ENCODE data around the gene IAH1. TPM values are rescaled to one million over a fixed set of nuclear protein-coding genes. Genes with fewer than 3 reads are reported as not detected.

IAH1 gene
- total and polyA plus RNA-seq, 2 donors from 2014 or later: 52.7 to 97.0 TPM

DNA sequence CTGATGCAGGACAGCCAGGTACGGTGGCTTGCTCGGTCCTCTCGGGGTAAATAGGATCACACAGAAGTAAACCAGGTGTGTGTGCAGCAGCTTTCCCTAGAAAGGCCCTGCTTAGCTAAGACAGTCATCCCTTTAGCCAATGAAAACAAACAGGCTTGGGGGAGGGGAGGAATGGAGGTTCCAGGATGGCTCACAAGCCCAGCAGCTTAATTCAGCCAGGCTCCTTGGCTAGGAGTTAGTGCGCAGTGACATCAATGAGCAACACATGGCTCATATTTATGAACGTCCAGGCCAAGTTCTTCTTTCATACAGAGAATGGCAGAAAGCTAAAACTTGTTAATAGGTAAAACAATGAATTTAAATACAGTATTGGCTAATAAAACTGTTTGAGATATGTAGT lies 10.2 kb downstream of the IAH1 start:
- H3K27me3 ChIP-seq (ENCODE audit: control insufficient read depth, insufficient read depth, low read length): no peaks in the 10 kb centered on the region
- no peak overlapping the region for H3K27ac ChIP-seq (ENCODE audit: low read depth in 2 of 2, low read length in 2 of 2)
- H3K36me3 ChIP-seq (ENCODE audit: control insufficient read depth in 2 of 3, insufficient read depth in 3 of 3, low read length in 3 of 3): peaks cover 14 to 85% (median 48%) of the 10 kb centered on the region in 3 donors
- intact Hi-C loops (cut with DNase I): no loop called here
- no peak for FAIRE-seq
- H3K9ac ChIP-seq (ENCODE audit: low read length in 3 of 3): no peak overlapping the region
- TF ChIP-seq, protein P1, sequence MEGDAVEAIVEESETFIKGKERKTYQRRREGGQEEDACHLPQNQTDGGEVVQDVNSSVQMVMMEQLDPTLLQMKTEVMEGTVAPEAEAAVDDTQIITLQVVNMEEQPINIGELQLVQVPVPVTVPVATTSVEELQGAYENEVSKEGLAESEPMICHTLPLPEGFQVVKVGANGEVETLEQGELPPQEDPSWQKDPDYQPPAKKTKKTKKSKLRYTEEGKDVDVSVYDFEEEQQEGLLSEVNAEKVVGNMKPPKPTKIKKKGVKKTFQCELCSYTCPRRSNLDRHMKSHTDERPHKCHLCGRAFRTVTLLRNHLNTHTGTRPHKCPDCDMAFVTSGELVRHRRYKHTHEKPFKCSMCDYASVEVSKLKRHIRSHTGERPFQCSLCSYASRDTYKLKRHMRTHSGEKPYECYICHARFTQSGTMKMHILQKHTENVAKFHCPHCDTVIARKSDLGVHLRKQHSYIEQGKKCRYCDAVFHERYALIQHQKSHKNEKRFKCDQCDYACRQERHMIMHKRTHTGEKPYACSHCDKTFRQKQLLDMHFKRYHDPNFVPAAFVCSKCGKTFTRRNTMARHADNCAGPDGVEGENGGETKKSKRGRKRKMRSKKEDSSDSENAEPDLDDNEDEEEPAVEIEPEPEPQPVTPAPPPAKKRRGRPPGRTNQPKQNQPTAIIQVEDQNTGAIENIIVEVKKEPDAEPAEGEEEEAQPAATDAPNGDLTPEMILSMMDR (IDR thresholded peaks at IDR 0.05; ENCODE audit: borderline replicate concordance, extremely low read depth, insufficient read depth): no peak
- no peaks in the 10 kb centered on the region for H3K4me1 ChIP-seq (ENCODE audit: control insufficient read depth in 2 of 3, insufficient read depth in 2 of 3, low read depth in 1 of 3, low read length in 3 of 3)
- H3K9me3 ChIP-seq (ENCODE audit: control insufficient read depth in 2 of 3, insufficient read depth in 1 of 3, low read length in 3 of 3): no peaks in the 10 kb centered on the region
- H3K4me3 ChIP-seq (ENCODE audit: low read length in 3 of 3): no peak overlapping the region
- no peak for DNase-seq

GRCh38 chr2:9488583-9489547 lies 14.5 kb downstream of the IAH1 start:
- Histone ChIP-seq H3K27me3 (ENCODE audit: control insufficient read depth, insufficient read depth, low read length) (no peaks in the 10 kb centered on the region), H3K36me3 (ENCODE audit: control insufficient read depth in 2 of 3, insufficient read depth in 3 of 3, low read length in 3 of 3) (peaks cover 17 to 91% (median 54%) of the 10 kb centered on the region in 3 donors), H3K9ac (ENCODE audit: low read length in 3 of 3) (no peak overlapping the region), H3K27ac (ENCODE audit: low read depth in 2 of 2, low read length in 2 of 2) (no peak overlapping the region), H3K4me3 (ENCODE audit: low read length in 3 of 3) (no peak overlapping the region), H3K9me3 (ENCODE audit: control insufficient read depth in 2 of 3, insufficient read depth in 1 of 3, low read length in 3 of 3) (no peaks in the 10 kb centered on the region), H3K4me1 (ENCODE audit: control insufficient read depth in 2 of 3, insufficient read depth in 2 of 3, low read depth in 1 of 3, low read length in 3 of 3) (no peaks in the 10 kb centered on the region)
- no peak for DNase-seq
- intact Hi-C loops (cut with DNase I): no loop called here
- TF ChIP-seq, protein P1 (IDR thresholded peaks at IDR 0.05; ENCODE audit: borderline replicate concordance, extremely low read depth, insufficient read depth): no peak
- no peak for FAIRE-seq

- DNase-seq: no peak
- H3K4me1 ChIP-seq (ENCODE audit: control insufficient read depth in 2 of 3, insufficient read depth in 2 of 3, low read depth in 1 of 3, low read length in 3 of 3): no peaks in the 10 kb centered on the region
- no peak overlapping the region for H3K4me3 ChIP-seq (ENCODE audit: low read length in 3 of 3)
- no peak overlapping the region for H3K27ac ChIP-seq (ENCODE audit: low read depth in 2 of 2, low read length in 2 of 2)
- no peak overlapping the region for H3K9ac ChIP-seq (ENCODE audit: low read length in 3 of 3)
- H3K27me3 ChIP-seq (ENCODE audit: control insufficient read depth, insufficient read depth, low read length): no peaks in the 10 kb centered on the region
- peaks cover 12 to 84% (median 46%) of the 10 kb centered on the region in 3 donors for H3K36me3 ChIP-seq (ENCODE audit: control insufficient read depth in 2 of 3, insufficient read depth in 3 of 3, low read length in 3 of 3)
- TF ChIP-seq, protein P1 (IDR thresholded peaks at IDR 0.05; ENCODE audit: borderline replicate concordance, extremely low read depth, insufficient read depth): no peak
- no peak for FAIRE-seq
- intact Hi-C loops (cut with DNase I): no loop called here
- no peaks in the 10 kb centered on the region for H3K9me3 ChIP-seq (ENCODE audit: control insufficient read depth in 2 of 3, insufficient read depth in 1 of 3, low read length in 3 of 3)
Observed at GRCh38 chr2:9490789-9491188, 16.4 kb downstream of the IAH1 start.
